ENCODE measurements around the gene SORCS3. TPM values are rescaled to one million over a fixed set of nuclear protein-coding genes. Genes with fewer than 3 reads are reported as not detected.

Gene SORCS3
- total RNA-seq, 1 experiment from 2014 or later = not detected

DNA sequence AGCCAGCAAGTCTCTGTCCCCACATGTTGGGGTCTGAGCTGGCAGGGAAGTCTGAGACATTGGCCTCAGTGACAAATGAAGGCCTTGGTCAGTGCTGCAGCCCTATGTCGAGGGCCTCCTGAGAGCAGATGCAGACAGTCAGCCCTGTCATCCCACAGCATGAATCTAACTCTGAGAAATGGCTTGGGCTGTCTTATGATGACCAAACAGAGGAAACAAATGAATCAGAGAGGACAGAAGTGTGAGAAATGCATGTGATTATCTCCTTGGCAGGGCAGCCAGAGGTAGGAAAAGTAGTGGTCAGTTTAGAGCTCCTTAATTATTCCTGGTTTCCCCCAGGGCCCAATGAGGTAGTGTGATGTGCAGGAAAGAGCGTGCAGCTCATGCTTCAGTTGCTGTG lies 287.6 kb downstream of the SORCS3 start (continued):
- TF ChIP-seq FOSL1 (IDR thresholded peaks at IDR 0.05; ENCODE audit: low read depth) (no peak), ELF1 (IDR thresholded peaks at IDR 0.05; ENCODE audit: borderline replicate concordance, low read depth) (no peak)
- TF ChIP-seq, protein P1, sequence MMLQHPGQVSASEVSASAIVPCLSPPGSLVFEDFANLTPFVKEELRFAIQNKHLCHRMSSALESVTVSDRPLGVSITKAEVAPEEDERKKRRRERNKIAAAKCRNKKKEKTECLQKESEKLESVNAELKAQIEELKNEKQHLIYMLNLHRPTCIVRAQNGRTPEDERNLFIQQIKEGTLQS (IDR thresholded peaks at IDR 0.05) = no peak

DNA sequence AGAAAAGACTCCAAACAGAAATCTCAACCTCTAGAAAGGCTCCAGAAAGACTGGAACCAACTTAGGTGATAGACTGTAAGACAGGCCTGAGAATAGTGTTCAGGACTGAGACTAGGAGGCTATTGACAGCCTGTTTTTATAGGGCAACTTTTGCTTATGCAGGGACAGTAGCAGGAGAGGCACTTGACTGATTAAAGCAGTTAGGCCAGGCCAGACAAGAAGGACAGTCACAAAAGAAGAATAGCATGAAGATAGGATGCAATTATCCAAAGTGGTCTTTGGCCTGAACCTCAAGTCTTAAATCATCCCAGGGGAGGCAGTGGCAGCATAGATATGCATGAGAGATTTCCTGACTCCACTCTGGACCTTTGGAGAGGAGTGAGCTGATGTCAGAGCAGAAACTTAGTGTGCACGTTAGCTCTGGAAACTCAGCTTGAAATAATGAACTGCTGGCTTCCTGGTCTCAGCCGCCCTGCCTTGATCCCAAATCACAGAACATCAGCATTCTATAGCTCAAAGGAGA lies 290.6 kb downstream of the SORCS3 start:
- DNase-seq (ENCODE audit: low read depth, low spot score) (no peak), ATAC-seq (no peak)
- H3K79me2 ChIP-seq (ENCODE audit: insufficient read depth, low read length) = no peaks in the 10 kb centered on the region
- intact Hi-C loops (cut with micrococcal nuclease) = no loop called here
- no peak overlapping the region for H3K27ac ChIP-seq (ENCODE audit: low read depth, low read length)
- H3K9ac ChIP-seq (ENCODE audit: low read length) = no peak overlapping the region
- no peak overlapping the region for H3K4me3 ChIP-seq (replicated peaks in 1 of 2; ENCODE audit: low read depth in 1 of 2, low read length in 2 of 2)
- no peaks in the 10 kb centered on the region for H3K36me3 ChIP-seq (ENCODE audit: control insufficient read depth in 1 of 2, insufficient read depth in 2 of 2, low read length in 2 of 2)
- H3K9me3 ChIP-seq (ENCODE audit: control insufficient read depth in 1 of 2, insufficient read depth in 1 of 2, low read depth in 1 of 2, low read length in 2 of 2) = no peaks in the 10 kb centered on the region
- H3K27me3 ChIP-seq (ENCODE audit: insufficient read depth, low read length) = peaks cover 28% of the 10 kb centered on the region
- H2AFZ ChIP-seq (ENCODE audit: low read depth, low read length, poor library complexity, severe bottlenecking) = no peak overlapping the region
- POLR2A ChIA-PET = no interaction called here
- H4K20me1 ChIP-seq (ENCODE audit: insufficient read depth) = no peaks in the 10 kb centered on the region
- RAD21 ChIA-PET (ENCODE audit: low non-redundant PET in 1 of 2, low total read pairs in 2 of 2, uncharacterized antibody in 2 of 2, unreplicated experiment in 2 of 2) = no interaction called here
- H3K9me2 ChIP-seq (ENCODE audit: insufficient read depth) = no peaks in the 10 kb centered on the region
- CTCF ChIA-PET = no interaction called here
- peaks cover under 1 to 4% of the 10 kb centered on the region in 2 experiments; a peak in 3 of 4 replicates for H3K4me1 ChIP-seq (ENCODE audit: control insufficient read depth in 1 of 2, insufficient read depth in 2 of 2, low read length in 2 of 2)
- TF ChIP-seq SIN3A (IDR thresholded peaks at IDR 0.05; ENCODE audit: low read depth) (no peak), CBX3 (IDR thresholded peaks at IDR 0.05; ENCODE audit: low read depth) (no peak), ZFX (IDR thresholded peaks at IDR 0.05) (no peak), RAD21 (IDR thresholded peaks at IDR 0.05; ENCODE audit: low read depth) (no peak), SRF (IDR thresholded peaks at IDR 0.05; ENCODE audit: low read depth) (no peak)
- TF ChIP-seq, protein P2, sequence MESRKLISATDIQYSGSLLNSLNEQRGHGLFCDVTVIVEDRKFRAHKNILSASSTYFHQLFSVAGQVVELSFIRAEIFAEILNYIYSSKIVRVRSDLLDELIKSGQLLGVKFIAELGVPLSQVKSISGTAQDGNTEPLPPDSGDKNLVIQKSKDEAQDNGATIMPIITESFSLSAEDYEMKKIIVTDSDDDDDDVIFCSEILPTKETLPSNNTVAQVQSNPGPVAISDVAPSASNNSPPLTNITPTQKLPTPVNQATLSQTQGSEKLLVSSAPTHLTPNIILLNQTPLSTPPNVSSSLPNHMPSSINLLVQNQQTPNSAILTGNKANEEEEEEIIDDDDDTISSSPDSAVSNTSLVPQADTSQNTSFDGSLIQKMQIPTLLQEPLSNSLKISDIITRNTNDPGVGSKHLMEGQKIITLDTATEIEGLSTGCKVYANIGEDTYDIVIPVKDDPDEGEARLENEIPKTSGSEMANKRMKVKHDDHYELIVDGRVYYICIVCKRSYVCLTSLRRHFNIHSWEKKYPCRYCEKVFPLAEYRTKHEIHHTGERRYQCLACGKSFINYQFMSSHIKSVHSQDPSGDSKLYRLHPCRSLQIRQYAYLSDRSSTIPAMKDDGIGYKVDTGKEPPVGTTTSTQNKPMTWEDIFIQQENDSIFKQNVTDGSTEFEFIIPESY (IDR thresholded peaks at IDR 0.05; ENCODE audit: extremely low read depth, insufficient replicate concordance, low read length) = no peak
- TF ChIP-seq, protein P1 (IDR thresholded peaks at IDR 0.05) = no peak
- TF ChIP-seq, protein P3, sequence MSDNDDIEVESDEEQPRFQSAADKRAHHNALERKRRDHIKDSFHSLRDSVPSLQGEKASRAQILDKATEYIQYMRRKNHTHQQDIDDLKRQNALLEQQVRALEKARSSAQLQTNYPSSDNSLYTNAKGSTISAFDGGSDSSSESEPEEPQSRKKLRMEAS (IDR thresholded peaks at IDR 0.05) = no peak
- TF ChIP-seq, protein P4, sequence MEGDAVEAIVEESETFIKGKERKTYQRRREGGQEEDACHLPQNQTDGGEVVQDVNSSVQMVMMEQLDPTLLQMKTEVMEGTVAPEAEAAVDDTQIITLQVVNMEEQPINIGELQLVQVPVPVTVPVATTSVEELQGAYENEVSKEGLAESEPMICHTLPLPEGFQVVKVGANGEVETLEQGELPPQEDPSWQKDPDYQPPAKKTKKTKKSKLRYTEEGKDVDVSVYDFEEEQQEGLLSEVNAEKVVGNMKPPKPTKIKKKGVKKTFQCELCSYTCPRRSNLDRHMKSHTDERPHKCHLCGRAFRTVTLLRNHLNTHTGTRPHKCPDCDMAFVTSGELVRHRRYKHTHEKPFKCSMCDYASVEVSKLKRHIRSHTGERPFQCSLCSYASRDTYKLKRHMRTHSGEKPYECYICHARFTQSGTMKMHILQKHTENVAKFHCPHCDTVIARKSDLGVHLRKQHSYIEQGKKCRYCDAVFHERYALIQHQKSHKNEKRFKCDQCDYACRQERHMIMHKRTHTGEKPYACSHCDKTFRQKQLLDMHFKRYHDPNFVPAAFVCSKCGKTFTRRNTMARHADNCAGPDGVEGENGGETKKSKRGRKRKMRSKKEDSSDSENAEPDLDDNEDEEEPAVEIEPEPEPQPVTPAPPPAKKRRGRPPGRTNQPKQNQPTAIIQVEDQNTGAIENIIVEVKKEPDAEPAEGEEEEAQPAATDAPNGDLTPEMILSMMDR (IDR thresholded peaks at IDR 0.05 in 2 of 3, conservative IDR thresholded peaks at IDR 0.05 in 1 of 3; ENCODE audit: borderline replicate concordance in 1 of 3, insufficient read depth in 1 of 3, low read depth in 2 of 3, low read length in 2 of 3) = no peak
- no TSS peak for BruUV-seq (replicated peaks)
- H3K4me2 ChIP-seq (ENCODE audit: low read length) = no peak overlapping the region
